NCI-H2107 treated with DMSO at 0.1 percent for 48 hours (cell line): ENCODE measurements around the gene STH.

ENCODE experiments used
- DNase-seq: peaks from one replicate; lab custom pipeline; 2025; ENCODE audit not compliant: unreplicated experiment; lab: John Stamatoyannopoulos, UW

Gene STH

GRCh38 chr17:45966606-45967280 lies 32.3 kb upstream of the STH start:
- DNase-seq, result no peak

- no peak for DNase-seq
Measured at GRCh38 chr17:45967378-45967777, 31.7 kb upstream of the STH start.

GRCh38 chr17:45968732-45969131 lies 30.3 kb upstream of the STH start:
- DNase-seq, result no peak

- no peak for DNase-seq
Measured at GRCh38 chr17:45969726-45970125, 29.3 kb upstream of the STH start.

GRCh38 chr17:45970659-45971058 lies 28.4 kb upstream of the STH start:
- DNase-seq, result no peak

GRCh38 chr17:45971698-45972141 lies 27.3 kb upstream of the STH start:
- no peak for DNase-seq

GRCh38 chr17:45972531-45972930 lies 26.5 kb upstream of the STH start:
- no peak for DNase-seq

- DNase-seq, result no peak
Measured at GRCh38 chr17:45973099-45973780, 25.8 kb upstream of the STH start.

GRCh38 chr17:45973946-45974859 lies 24.8 kb upstream of the STH start:
- DNase-seq, result no peak

GRCh38 chr17:45974916-45975630 lies 24.0 kb upstream of the STH start:
- DNase-seq, result no peak

- DNase-seq, result no peak
Measured at GRCh38 chr17:45975640-45976295, 23.3 kb upstream of the STH start.

GRCh38 chr17:45976391-45976754 lies 22.7 kb upstream of the STH start:
- no peak for DNase-seq

- no peak for DNase-seq
Measured at GRCh38 chr17:45976755-45977505, 22.1 kb upstream of the STH start.

GRCh38 chr17:45977506-45977824 lies 21.6 kb upstream of the STH start:
- no peak for DNase-seq

GRCh38 chr17:45977976-45978626 lies 20.9 kb upstream of the STH start:
- DNase-seq, result no peak

GRCh38 chr17:45979137-45979536 lies 19.9 kb upstream of the STH start:
- DNase-seq, result no peak

GRCh38 chr17:45980855-45981254 lies 18.2 kb upstream of the STH start:
- no peak for DNase-seq

GRCh38 chr17:45981306-45981705 lies 17.7 kb upstream of the STH start:
- DNase-seq, result no peak

GRCh38 chr17:45982791-45983613 lies 16.0 kb upstream of the STH start:
- DNase-seq, result no peak
